Posterior cingulate gyrus (tissue), 11 donors: Measurements from ENCODE around the gene PFKL.
A peak's percentile ranks its signal among the peaks of the same experiment; 100 is the strongest.

Experiments used
- DNase-seq, 10 donors: peaks; one replicate each; pipeline versions ENCODE4 v3.0.0 to v3.0.0-alpha.2; 2020 to 2021; ENCODE audit warnings: mixed read lengths in 3 of 10
- intact Hi-C: fragments of 100-400 bp; cut with DNase I; formaldehyde crosslinking; loops from one replicate; pipeline ENCODE4 v1.15.1; 2023

Gene PFKL

GRCh38 chr21:44324854-44325107 is 24.9 kb downstream of the PFKL start:
- no peak for DNase-seq
- intact Hi-C loops: no loop called here

- intact Hi-C loops: no loop called here
- no peak for DNase-seq
Measured at GRCh38 chr21:44325386-44326271, 25.8 kb downstream of the PFKL start.

GRCh38 chr21:44326272-44326647 is 26.4 kb downstream of the PFKL start:
- no peak for DNase-seq
- intact Hi-C loops: no loop called here

GRCh38 chr21:44326716-44327602 is 27.1 kb downstream of the PFKL start:
- no peak for DNase-seq
- intact Hi-C loops: no loop called here

- DNase-seq: no peak
- intact Hi-C loops: no loop called here
Measured at GRCh38 chr21:44327603-44327974, 27.7 kb downstream of the PFKL start.

GRCh38 chr21:44328242-44328895 is 28.5 kb downstream of the PFKL start:
- DNase-seq: no peak
- intact Hi-C loops: no loop called here

- peak in 4 of 10 donors; percentile 32 to 93 (median 48) for DNase-seq
- intact Hi-C loops: no loop called here
Measured at GRCh38 chr21:44329086-44329889, 29.4 kb downstream of the PFKL start.

GRCh38 chr21:44329971-44330681 is 30.3 kb downstream of the PFKL start:
- intact Hi-C loops: no loop called here
- DNase-seq: no peak

- intact Hi-C loops: no loop called here
Measured at GRCh38 chr21:44330698-44331097, 30.8 kb downstream of the PFKL start.

GRCh38 chr21:44331209-44331608 is 31.4 kb downstream of the PFKL start:
- intact Hi-C loops: no loop called here
- DNase-seq: no peak

More at GRCh38 chr21:44330698-44331097, 30.8 kb downstream of the PFKL start:
- no peak for DNase-seq

GRCh38 chr21:44331650-44332307 is 31.9 kb downstream of the PFKL start:
- intact Hi-C loops: no loop called here
- DNase-seq: peak in 5 of 10 donors; percentile 35 to 92 (median 52)

GRCh38 chr21:44332383-44332782 is 32.5 kb downstream of the PFKL start:
- no peak for DNase-seq
- intact Hi-C loops: no loop called here

GRCh38 chr21:44332965-44333364 is 33.1 kb downstream of the PFKL start:
- intact Hi-C loops: no loop called here
- no peak for DNase-seq

- no peak for DNase-seq
- intact Hi-C loops: no loop called here
Measured at GRCh38 chr21:44333509-44334328, 33.9 kb downstream of the PFKL start.

GRCh38 chr21:44334329-44335030 is 34.6 kb downstream of the PFKL start:
- intact Hi-C loops: loop anchor here (5.0 kb wide), 2 partner anchors 32 to 327 kb away; partner anchors contain the start of gene PFKL

GRCh38 chr21:44335266-44336059 is 35.6 kb downstream of the PFKL start:
- intact Hi-C loops: loop anchor here (5.0 kb wide), 2 partner anchors 33 to 328 kb away; partner anchors contain the start of gene PFKL

More at GRCh38 chr21:44334329-44335030, 34.6 kb downstream of the PFKL start:
- DNase-seq: no peak

GRCh38 chr21:44337449-44337848 is 37.6 kb downstream of the PFKL start:
- intact Hi-C loops: loop anchor here (5.0 kb wide), 2 partner anchors 35 to 330 kb away; partner anchors contain the start of gene PFKL
- no peak for DNase-seq

More at GRCh38 chr21:44335266-44336059, 35.6 kb downstream of the PFKL start:
- no peak for DNase-seq
